ENCODE results near the gene CHADL.

DNA sequence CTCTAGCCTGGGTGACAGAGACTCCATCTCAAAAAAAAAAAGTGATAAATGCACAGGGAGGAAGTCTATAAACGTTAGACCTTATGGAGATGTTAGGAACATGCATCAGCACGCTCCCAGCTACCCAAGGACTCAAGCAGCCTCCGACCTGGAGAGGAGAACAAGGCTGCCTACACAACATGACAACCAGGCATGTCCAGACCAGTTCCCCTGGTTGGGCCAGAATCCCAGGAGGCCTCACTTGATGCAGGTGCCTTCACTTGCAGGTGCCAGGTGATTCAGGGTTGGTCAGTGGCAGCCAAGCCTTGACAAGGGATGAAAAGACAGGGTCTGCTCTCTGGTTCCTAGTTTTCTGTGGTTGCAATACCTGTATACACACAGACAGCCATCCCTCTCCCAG, 39.3 kb upstream of the CHADL start:
- no peak for TF ChIP-seq POLR2A (IDR thresholded peaks at IDR 0.05; ENCODE audit: extremely low read depth, insufficient read length)
- TF ChIP-seq, protein P1, sequence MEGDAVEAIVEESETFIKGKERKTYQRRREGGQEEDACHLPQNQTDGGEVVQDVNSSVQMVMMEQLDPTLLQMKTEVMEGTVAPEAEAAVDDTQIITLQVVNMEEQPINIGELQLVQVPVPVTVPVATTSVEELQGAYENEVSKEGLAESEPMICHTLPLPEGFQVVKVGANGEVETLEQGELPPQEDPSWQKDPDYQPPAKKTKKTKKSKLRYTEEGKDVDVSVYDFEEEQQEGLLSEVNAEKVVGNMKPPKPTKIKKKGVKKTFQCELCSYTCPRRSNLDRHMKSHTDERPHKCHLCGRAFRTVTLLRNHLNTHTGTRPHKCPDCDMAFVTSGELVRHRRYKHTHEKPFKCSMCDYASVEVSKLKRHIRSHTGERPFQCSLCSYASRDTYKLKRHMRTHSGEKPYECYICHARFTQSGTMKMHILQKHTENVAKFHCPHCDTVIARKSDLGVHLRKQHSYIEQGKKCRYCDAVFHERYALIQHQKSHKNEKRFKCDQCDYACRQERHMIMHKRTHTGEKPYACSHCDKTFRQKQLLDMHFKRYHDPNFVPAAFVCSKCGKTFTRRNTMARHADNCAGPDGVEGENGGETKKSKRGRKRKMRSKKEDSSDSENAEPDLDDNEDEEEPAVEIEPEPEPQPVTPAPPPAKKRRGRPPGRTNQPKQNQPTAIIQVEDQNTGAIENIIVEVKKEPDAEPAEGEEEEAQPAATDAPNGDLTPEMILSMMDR (IDR thresholded peaks at IDR 0.05; ENCODE audit: low read depth, low read length): no peak
- TF ChIP-seq, protein P2, sequence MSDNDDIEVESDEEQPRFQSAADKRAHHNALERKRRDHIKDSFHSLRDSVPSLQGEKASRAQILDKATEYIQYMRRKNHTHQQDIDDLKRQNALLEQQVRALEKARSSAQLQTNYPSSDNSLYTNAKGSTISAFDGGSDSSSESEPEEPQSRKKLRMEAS (IDR thresholded peaks at IDR 0.05; ENCODE audit: low read depth, low read length): no peak
